Spleen (tissue), 11 donors: ENCODE results near the gene SF3A1. TPM values are rescaled to one million over a fixed set of nuclear protein-coding genes. Genes with fewer than 3 reads are reported as not detected.
A peak's percentile ranks its signal among the peaks of the same experiment; 100 is the strongest.

Experiments
- DNase-seq: peaks from one replicate; pipeline ENCODE4 v3.0.0-alpha.2; 2020
- H3K27ac ChIP-seq, 8 donors: fragments of 200-600 bp; sonication (generic) in 7 of 8; 1 replicate in 4 of 8; 2 replicates in 4 of 8; pipeline versions ENCODE4 v1.5.0 to v1.8.0; 2016 to 2021; ENCODE audit warnings: inconsistent platforms in 4 of 8, mild to moderate bottlenecking in 4 of 8, moderate library complexity in 1 of 8
- H3K27me3 ChIP-seq, 7 donors: fragments of 200-600 bp; sonication (generic) in 6 of 7; replicated peaks in 1 of 7; 1 replicate in 4 of 7; 2 replicates in 3 of 7; pipeline versions ENCODE4 v1.5.0 to v1.8.0; 2016 to 2021; ENCODE audit warnings: inconsistent platforms in 3 of 7, mild to moderate bottlenecking in 1 of 7
- H3K36me3 ChIP-seq, 6 donors: fragments of 200-600 bp; sonication (generic) in 5 of 6; 1 replicate in 4 of 6; 2 replicates in 2 of 6; pipeline versions ENCODE4 v1.5.0 to v1.8.0; 2016 to 2021; ENCODE audit warnings: inconsistent platforms in 2 of 6
- H3K4me1 ChIP-seq, 6 donors: fragments of 200-600 bp; sonication (generic) in 5 of 6; 1 replicate in 3 of 6; 2 replicates in 3 of 6; pipeline versions ENCODE4 v1.5.0 to v1.8.0; 2016 to 2021; ENCODE audit warnings: inconsistent platforms in 3 of 6
- H3K4me3 ChIP-seq, 8 donors: fragments of 200-600 bp; sonication (generic) in 7 of 8; 1 replicate in 4 of 8; 2 replicates in 4 of 8; pipeline versions ENCODE4 v1.5.0 to v1.8.0; 2016 to 2021; ENCODE audit warnings: inconsistent platforms in 4 of 8, mild to moderate bottlenecking in 4 of 8, moderate library complexity in 2 of 8
- H3K9me3 ChIP-seq, 8 donors: fragments of 200-600 bp; sonication (generic) in 7 of 8; 1 replicate in 4 of 8; 2 replicates in 4 of 8; pipeline versions ENCODE4 v1.5.0 to v1.8.0; 2016 to 2021; ENCODE audit warnings: inconsistent platforms in 4 of 8
- CTCF ChIP-seq, 11 experiments: fragments of 200-600 bp in 7 of 11; fragments of 450-650 bp in 4 of 11; sonication (generic) in 4 of 11; IDR thresholded peaks in 8 of 11; conservative IDR thresholded peaks in 3 of 11; 1 replicate in 7 of 11; 2 replicates in 4 of 11; pipeline versions ENCODE4 v1.4.0 to v1.8.0; 2016 to 2021; ENCODE audit warnings: antibody characterized with exemption in 11 of 11, inconsistent platforms in 4 of 11, mild to moderate bottlenecking in 1 of 11
- POLR2A ChIP-seq, 3 donors: fragments of 450-650 bp; IDR thresholded peaks; one replicate each; pipeline ENCODE4 v1.5.1; 2017; ENCODE audit warnings: antibody characterized with exemption in 3 of 3, mild to moderate bottlenecking in 1 of 3
- POLR2AphosphoS5 ChIP-seq, 3 donors: sonication (generic); formaldehyde crosslinking; IDR thresholded peaks; one replicate each; pipeline ENCODE4 v1.5.1; 2017; ENCODE audit warnings: antibody characterized with exemption in 3 of 3
- WGBS, 5 donors: extraction: QIAGEN DNeasy Blood & Tissue Kit in 3 of 5; methylation state at CpG; one replicate each; pipeline versions ENCODE4 v1.1.5 to v1.1.7; 2013 to 2018; 5-methylcytosine and 5-hydroxymethylcytosine counted together
- intact Hi-C: fragments of 100-400 bp; cut with DNase I; formaldehyde crosslinking; loops from one replicate; pipeline ENCODE4 v1.15.0; 2023; ENCODE audit warnings: low total_unique reads
- polyA plus RNA-seq, 3 donors: library from polyadenylated mRNA; stranded (reverse); fragments of 200-250 nt; gene quantifications; one replicate each; pipeline ENCODE4 v1.2.1, GENCODE V29; 2013
- total RNA-seq, 7 donors: library from RNA; depleted of rRNA in 3 of 7; stranded (reverse); fragments of >200 nt in 3 of 7; fragmentation: NEBNext Ultra II Directional in 4 of 7; extraction: Animal tissue kit (Norgen Biotek cat#: 25700) in 4 of 7; gene quantifications; one replicate each; pipeline versions ENCODE4 v1.1.0 to v1.2.1, GENCODE V29; 2016 to 2021
- donor health status: healthy with polysubstance abuse.
- donor health status: DM: no; HTN: no; CAD: no; lungs with moderate emphysema.
- donor health status: DM: no; HTN: no; CAD: no.
- donor health status: Bipolar disorder and iron deficiency.
- donor health status: healthy.
- donor health status: DM: no; HTN: no; CAD: no.
- donor health status: DM: yes; HTN: yes; CAD: no.

The SF3A1 gene
- total and polyA plus RNA-seq, 10 donors: 14.9 to 223 (median 175) TPM

GRCh38 chr22:30354644-30355043 is 2.0 kb downstream of the SF3A1 start:
- Histone ChIP-seq H3K4me1 (peaks cover 40 to 79% (median 65%) of the 10 kb centered on the region in 6 donors), H3K27ac (peak overlapping the region in 2 of 8 donors; percentile 0 to 99), H3K4me3 (peak overlapping the region in 4 of 8 donors; percentile 68 to 92 (median 79)), H3K36me3 (peaks cover 0 to 45% (median 37%) of the 10 kb centered on the region in 6 donors), H3K9me3 (no peaks in the 10 kb centered on the region), H3K27me3 (no peaks in the 10 kb centered on the region)
- 68 to 88% (median 74%) methylated on average over 5 of the region's 5 CpGs for WGBS, 5 donors
- no peak for TF ChIP-seq POLR2A (IDR thresholded peaks at IDR 0.05)
- TF ChIP-seq POLR2AphosphoS5 (IDR thresholded peaks at IDR 0.05): no peak
- TF ChIP-seq CTCF (IDR thresholded peaks at IDR 0.05 in 8 of 11, conservative IDR thresholded peaks at IDR 0.05 in 3 of 11): no peak
- intact Hi-C loops: no loop called here
- DNase-seq: no peak

GRCh38 chr22:30351226-30351625 is 5.5 kb downstream of the SF3A1 start:
- TF ChIP-seq POLR2AphosphoS5 (IDR thresholded peaks at IDR 0.05) (no peak), CTCF (IDR thresholded peaks at IDR 0.05 in 8 of 11, conservative IDR thresholded peaks at IDR 0.05 in 3 of 11) (no peak), POLR2A (IDR thresholded peaks at IDR 0.05) (no peak)
- Histone ChIP-seq H3K4me1 (peaks cover 46 to 100% (median 82%) of the 10 kb centered on the region in 6 donors), H3K27ac (no peak overlapping the region), H3K27me3 (no peaks in the 10 kb centered on the region), H3K9me3 (no peaks in the 10 kb centered on the region), H3K4me3 (no peak overlapping the region), H3K36me3 (peaks cover 0 to 79% (median 70%) of the 10 kb centered on the region in 6 donors)
- WGBS, 5 donors: 82 to 95% (median 91%) methylated on average over 3 of the region's 3 CpGs
- DNase-seq: no peak
- intact Hi-C loops: no loop called here

GRCh38 chr22:30348809-30349208 is 7.9 kb downstream of the SF3A1 start:
- peak overlapping the region in 6 of 8 donors; percentile 49 to 59 (median 52) for H3K27ac ChIP-seq
- no peaks in the 10 kb centered on the region for H3K27me3 ChIP-seq
- no peaks in the 10 kb centered on the region for H3K9me3 ChIP-seq
- H3K4me1 ChIP-seq: peaks cover 23 to 95% (median 66%) of the 10 kb centered on the region in 6 donors
- no peak for TF ChIP-seq CTCF (IDR thresholded peaks at IDR 0.05 in 8 of 11, conservative IDR thresholded peaks at IDR 0.05 in 3 of 11)
- no peak for TF ChIP-seq POLR2A (IDR thresholded peaks at IDR 0.05)
- TF ChIP-seq POLR2AphosphoS5 (IDR thresholded peaks at IDR 0.05): no peak
- DNase-seq: no peak
- intact Hi-C loops: no loop called here
- H3K36me3 ChIP-seq: peaks cover 0 to 100% (median 94%) of the 10 kb centered on the region in 6 donors
- no peak overlapping the region for H3K4me3 ChIP-seq
- WGBS, 5 donors: 50 to 74% (median 64%) methylated on average over 4 of the region's 4 CpGs

- peak overlapping the region in 6 of 8 donors; percentile 49 to 59 (median 52) for H3K27ac ChIP-seq
- H3K9me3 ChIP-seq: no peaks in the 10 kb centered on the region
- H3K4me3 ChIP-seq: no peak overlapping the region
- DNase-seq: peak; percentile 51
- peaks cover 0 to 100% (median 96%) of the 10 kb centered on the region in 6 donors for H3K36me3 ChIP-seq
- peaks cover 19 to 90% (median 63%) of the 10 kb centered on the region in 6 donors for H3K4me1 ChIP-seq
- WGBS, 5 donors: 68 to 80% (median 77%) methylated on average over 4 of the region's 4 CpGs
- TF ChIP-seq POLR2AphosphoS5 (IDR thresholded peaks at IDR 0.05) (no peak), POLR2A (IDR thresholded peaks at IDR 0.05) (no peak), CTCF (IDR thresholded peaks at IDR 0.05 in 8 of 11, conservative IDR thresholded peaks at IDR 0.05 in 3 of 11) (no peak)
- no peaks in the 10 kb centered on the region for H3K27me3 ChIP-seq
- intact Hi-C loops: no loop called here
These were observed 8.3 kb downstream of the SF3A1 start for GRCh38 chr22:30348404-30348803.
